Activated CD8-positive, alpha-beta memory T cell treated with anti-CD3 and anti-CD28 coated beads for 48 hours (primary cell): ENCODE data around the gene EEF1A2.

Experiments used
- DNase-seq, 3 experiments: peaks; one replicate each; pipeline ENCODE4 v3.0.0-alpha.2; 2020; ENCODE audit warnings: low read depth in 2 of 3, low spot score in 2 of 3

EEF1A2 gene

DNA sequence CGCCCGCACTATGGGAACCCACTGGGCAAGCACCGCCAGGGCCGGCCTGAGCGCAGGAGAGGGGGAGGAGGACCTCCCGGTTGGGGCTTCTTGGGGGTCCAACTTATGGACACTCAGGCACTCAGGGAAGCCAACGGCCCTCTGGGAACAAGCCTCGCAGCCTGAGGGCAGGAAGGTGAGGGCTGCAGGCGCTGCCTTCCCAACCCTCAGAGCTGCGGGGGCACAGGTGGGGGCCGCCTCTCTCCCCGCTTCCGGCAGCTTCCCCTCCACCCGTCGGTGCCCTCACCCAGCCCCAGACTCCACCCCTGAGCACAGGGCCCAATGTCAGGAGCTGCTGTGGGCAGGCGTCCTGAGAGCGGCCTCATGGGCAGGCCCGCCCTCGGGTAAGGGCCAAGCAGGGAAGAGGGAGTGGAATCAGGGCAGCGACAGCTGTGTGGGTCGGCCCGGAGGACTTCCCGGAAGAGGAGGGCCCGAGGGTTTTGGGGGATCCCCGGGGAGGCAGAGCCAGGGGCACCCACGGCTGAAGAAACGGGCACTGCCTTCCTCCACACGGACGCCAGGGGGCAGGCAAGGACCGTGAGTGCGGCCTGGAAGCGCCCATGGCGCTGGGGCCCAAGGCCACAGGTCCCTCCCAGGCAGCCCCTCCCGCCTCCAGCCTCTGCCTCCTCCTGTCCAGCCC is 38.8 kb upstream of the EEF1A2 start:
- DNase-seq = peak; percentile 90 to 92 (median 91)

DNA sequence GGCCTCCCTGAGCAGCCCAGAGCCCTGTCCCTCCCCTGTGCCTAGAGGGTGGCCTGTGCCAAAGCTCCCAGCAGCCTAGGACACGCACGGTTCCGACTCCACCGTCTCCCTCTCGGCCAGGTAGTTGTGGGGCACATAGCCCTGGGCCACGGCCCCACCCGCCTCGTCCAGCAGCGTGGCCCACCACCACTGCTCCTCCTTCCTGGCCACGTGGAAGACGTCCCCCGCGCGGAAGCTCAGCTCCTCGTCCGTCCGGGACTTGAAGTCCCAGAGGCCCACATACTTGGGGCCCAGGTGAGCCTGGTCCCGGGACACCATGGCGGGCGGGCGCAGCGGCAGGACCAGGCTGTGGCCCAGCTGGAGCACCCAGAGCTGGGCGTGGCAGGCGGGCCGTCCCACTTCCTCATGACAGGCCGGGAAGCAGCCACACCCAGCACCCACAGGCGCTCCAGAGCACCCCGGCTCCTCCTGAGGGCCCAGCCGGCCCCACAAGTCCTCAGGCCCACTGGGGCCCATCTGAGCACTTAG is 38.2 kb upstream of the EEF1A2 start, which contains the start of gene PTK6:
Gene PTK6, minus strand, starts transcription at position 380 of the 528 bp plus-strand sequence. Its CDS starts 62 bp downstream, at position 318.
- no peak for DNase-seq

DNA sequence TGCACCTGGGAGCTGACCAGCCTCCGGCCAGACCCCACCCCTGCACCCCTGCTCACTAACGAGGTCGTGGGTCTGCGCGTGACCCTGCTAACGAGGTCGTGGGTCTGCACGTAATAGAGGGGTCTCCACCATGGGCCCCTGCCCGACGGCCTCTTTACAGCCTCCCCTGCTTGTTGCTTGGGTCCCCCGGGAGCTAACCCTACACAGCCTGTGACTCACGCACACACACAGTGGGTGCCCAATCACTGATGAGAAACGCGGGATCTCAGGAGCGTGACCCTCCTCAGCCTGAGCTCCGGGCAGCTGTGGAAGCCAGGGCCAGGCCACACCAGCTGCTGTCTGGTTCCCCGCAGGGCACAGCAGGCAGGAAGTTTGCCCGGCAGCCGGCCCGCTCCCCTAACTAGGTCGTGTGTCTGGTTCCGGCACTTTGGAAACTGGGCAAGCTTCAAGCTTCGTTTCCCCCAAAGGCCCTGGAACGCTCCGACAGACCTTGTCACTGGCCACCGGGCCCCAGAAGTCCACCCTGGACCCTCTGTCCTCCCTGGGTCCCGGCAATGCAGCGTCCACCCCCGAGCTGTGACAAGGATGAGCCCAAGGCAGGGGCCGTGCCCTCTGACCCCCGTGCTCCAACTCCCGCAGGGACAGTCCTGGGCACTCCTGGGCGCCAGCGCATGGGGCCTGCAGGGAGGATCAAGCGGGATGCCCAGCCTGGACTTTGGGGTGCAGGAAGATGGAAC is 37.5 kb upstream of the EEF1A2 start:
- no peak for DNase-seq

DNA sequence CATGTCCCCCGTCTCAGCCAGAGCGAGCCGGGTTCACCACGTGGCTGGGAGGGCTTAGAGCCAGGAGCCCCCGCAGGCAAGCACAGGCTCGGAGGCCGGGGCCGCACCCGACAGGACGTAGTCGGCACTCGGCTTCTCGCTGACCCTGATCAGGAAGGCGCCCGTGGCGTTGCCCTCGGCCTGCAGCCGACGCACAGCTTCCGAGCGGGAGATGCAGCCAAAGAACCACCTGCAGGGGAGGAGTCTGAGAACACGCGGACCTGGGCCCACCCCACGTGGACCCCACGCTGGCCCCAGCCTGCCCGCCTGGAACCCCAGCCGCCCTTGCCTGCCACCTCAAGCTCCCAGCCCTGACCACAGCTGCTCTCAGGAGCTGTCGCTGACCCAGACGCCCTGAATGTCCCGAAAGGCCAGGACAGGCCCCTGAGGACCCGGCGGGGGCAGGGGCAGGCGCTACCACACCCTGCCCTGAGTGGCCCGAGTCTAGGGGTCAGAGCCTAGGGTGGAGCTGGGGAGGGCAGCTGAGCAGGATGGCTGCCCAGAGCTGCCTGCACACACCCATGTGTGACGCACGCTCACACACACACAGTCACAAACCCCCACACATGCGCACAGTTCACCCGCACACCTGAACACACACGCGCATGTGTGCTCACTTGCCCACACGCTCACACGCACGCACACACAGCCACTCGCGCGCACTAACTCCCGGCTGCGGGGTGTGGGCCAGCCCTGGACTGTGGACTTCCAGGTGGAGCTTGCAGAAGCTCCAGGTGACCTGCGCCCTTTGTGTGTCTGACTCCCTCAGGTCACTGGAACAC is 36.2 kb upstream of the EEF1A2 start:
- no peak for DNase-seq

DNA sequence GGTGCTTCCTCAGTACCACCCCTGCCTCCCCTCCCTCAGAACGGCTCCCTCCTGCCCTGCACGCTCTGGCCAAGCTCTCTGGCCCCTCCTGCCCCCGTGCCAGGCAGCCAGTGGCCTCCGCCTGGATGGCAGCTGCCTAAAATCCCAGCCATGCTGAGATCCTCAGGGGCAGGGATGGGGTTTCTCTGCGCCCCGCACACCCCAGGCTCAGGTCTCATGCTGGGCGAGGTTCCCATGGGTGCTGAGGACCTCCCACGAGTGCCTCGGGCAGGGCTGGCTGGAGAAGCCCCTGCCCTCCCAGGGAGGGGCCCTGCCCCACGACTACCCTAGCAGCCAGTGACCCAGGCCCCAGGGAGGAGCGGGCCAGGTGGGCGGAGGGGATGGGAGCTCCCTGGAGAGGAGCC is 35.5 kb upstream of the EEF1A2 start:
- no peak for DNase-seq

DNA sequence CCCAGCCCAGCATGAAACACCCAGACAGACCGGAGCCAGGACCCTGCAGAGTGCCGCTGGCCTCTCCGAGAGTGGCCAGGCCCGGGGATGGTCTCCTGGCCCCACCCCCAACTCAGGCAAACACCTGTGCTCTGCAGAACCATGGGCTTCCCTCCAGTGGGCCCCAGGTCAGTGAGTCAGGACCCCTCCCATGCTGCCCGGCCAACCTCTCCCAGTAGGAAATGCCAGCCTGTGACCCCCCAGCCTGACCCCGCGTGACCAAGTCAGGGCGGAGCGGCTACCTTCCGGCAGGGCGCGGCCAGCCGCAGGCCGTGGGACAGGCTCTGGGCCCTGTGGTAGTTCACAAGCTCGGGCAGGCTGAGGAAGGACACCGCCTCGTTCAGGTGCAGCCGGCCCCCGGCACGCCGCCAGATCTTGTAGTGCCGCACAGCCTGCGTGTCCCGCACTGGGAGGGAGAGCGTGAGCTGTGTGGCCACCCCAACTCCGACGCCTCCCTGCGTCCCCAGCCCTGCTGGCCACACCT is 35.0 kb upstream of the EEF1A2 start:
- no peak for DNase-seq

DNA sequence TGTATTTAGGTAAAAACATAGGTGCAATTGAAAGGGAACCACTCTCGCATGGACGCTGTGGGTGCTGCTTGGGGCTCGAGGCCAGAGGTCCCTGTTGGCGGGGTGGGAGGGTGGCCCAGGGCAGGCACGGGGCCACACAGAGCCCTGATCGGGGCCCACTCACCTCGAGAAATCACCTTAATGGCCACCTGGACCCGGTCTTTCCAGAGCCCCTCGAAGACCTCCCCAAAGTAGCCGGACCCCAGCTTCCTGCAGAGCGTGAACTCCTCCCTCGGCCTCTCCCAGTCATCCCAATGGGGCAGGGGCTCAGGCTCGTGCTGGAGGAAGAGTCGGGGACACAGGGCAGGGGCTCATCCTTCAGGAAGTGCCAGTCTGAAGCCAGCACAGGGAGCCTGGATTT is 34.5 kb upstream of the EEF1A2 start:
- DNase-seq = no peak

DNA sequence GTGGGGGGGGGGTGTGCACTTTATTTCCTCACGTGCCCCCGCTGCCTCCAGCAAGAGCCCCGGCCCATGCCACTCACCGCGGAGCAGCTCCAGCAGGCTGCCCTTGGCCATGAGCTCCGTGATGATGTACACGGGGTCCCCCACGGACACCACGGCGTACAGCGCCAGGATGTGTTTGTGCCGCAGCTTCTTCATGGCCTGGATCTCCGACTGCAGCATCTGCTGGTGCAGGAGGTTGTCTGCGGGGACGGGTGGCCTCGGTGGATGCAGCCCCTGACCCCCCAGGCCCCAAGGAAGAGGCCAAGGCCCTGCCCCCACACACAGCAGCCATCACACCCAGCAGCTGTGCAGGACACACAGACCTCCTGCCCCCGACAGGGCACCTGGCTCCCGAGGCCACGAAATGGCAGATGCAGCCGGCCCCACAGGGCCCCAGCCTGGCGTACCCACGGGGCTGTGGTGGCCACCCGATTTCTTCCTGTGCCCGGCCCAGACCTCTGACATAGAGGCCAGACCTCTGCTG is 33.6 kb upstream of the EEF1A2 start:
- DNase-seq = no peak

DNA sequence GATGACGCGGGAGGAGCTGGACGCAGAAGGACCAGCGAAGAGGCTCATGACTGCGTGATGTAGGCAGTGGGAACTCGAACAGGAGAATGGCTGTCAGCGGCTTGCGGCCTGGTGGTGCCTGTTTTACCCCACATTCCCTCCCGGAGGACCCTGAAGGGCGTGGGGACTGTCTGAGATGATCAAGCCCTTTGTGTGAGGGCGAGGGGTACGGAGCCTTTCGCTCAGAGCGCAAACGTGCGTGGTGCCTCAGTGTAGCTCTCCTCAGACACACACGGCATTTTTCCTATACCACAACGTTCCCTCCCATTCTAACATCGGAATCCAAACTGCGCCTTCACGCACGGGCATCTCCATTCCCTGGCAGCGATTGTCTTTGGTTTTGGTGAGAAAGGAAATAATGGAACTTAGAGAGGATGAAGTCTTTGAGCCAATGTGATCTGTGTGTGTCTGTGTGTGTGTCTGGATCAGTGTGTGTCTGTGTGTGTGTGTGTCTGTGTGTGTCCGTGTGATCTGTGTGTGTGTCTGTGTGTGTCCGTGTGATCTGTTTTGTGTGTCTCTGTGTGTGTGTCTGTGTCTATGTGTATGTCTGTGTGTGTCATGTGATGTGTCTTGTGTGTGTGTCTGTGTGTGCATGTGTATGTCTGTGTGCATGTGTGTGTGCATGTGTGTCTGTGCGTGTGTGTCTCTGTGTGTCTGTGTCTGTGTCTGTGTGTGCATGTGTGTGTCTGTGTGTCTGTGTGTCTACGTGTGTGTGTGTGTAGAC is 33.0 kb upstream of the EEF1A2 start:
- no peak for DNase-seq

DNA sequence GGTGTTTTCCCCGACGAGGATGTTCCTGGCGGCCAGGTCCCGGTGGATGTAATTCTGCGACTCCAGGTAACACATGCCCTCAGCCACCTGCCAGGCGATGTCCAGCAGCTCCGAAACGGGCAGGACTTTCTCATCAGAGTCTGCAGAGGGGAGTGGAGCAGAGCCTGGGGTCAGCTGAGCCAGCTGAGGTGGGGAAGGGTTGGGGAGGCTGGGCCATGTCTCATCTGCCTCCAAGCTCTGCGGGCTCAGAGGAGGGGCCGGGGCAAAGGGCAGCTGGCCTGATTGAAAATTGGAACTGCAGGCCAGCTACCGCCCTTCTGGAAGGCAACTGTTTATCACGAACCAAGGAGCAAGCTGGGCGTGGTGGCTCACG is 31.9 kb upstream of the EEF1A2 start:
- no peak for DNase-seq

DNA sequence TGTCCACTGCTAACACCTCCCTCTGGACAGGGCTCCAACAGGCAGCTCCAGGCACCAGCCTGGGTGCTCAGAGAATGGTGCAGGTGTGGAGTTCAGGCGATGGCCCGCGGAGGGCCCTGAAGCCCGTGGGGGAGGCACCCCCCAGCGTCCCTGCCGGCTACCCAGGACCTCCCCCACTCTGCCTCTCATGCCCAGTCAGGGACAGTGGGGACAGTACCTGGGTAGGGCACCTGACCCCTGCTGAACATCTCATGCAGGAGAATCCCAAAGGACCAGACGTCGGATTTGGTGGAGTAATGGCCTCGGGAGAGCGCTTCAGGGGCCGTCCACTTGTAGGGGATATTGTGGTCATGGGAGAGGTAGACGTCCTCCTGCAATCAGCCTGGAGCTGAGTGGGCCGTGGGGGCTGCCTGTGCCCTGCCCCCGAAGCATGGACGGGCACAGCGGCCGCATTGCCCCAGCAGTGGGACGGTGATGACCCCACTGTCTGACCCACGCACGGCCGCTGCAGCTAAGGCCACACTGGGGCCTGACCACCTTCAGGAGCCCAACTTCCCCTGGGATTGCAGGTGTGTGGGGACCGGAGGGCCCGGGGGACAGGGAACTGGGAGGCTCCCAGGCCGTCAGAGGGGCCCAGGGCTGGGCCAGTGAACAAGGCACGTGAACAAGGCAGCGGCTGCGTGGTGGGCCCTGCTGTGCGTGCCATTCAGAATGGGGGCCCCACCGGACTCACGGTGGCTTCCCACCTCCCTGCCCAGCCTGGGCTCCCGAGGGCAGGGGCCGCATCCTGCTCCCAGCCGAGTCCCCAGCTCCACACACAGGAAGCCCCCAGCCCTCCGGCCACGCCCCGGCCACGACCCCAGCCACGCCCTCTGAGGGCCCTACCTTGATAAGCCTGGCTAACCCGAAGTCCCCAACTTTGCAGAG is 31.2 kb upstream of the EEF1A2 start:
- no peak for DNase-seq

DNA sequence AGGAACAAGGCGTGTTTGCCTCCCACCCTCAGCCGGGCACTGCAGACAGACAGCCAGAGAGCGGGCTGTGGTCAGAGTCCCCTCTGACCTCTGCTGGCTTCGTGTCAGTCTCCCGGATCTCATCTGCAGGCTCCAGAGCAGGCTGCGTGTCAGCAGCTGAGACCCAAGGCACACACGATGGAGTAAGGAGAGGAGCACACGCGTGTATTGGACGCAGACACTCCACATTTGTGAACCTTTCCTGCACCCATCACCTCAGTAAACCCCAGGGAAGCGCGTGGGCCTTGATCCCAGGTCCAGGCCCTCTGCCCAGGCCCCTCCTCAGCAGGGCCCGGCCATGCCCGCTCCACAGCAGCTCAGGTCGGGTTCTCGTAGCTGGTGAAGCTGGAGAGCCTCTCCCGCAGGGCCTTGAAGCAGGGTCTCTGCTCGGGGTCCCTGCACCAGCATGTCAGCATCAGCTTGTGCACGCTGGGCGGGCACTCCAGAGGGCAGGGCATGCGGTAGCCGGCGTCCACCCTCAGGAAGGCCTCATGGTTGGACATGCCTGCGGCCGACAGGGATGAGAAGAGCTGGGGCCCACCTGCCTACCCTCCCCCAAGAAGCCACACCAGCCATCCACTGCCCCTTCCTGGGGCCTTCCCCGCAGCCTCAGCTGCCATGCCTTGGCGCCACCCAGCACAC is 30.4 kb upstream of the EEF1A2 start:
- no peak for DNase-seq

DNA sequence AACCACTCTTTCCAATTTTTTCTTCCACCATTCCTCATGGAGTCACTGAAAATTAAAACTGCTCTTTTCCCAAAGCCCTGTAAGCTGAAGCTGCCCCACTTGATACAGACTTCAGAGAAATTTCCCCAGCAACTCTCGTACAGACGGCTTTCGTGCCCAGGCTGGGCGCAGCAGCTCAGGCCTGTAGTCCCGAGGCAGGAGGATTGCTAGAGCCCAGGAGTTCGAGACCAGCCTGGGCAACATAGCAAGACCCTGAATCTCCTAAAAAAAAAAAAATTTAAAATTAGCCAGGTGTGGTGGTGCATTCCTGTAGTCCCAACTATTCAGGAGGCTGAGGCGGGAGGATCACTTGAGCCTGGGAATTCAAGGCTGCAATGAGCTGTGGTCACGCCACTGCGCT is 28.3 kb upstream of the EEF1A2 start:
- DNase-seq = no peak

DNA sequence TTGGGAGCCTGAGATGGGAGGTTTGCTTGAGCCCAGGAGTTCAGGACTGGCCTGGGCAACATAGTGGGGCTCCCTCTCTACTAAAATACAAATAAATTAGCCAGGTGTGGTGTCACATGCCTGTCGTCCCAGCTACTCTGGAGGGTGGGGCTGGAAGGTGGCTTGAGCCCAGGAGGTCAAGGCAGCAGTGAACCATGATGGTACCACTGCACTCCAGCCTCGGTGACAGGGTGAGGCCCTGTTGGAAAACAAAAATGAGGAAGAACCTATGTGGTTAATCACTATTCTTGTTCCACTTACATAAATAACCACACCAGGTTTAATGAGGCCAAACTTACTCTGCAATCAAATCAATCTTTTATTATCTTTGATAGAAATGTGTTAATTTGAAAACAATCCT is 27.1 kb upstream of the EEF1A2 start:
- DNase-seq = no peak

DNA sequence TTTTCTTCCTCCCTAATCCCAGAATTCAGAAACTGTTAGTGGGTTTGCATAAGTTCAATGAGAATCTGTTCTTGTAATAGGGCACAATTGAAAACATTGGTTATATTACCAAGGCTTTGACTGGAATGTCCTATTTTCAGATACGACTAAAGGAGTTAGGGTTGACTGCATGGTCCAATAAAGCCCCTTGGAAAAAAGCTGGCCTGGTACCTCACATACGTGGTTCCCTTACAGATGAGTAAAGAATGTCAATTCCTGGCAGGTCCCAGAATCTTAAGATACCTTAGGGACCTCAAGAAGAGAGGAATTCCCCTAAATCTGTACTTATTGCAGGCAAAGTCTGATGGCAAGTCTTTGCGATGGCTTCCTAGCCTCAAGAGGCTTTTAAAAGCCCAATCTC is 26.3 kb upstream of the EEF1A2 start:
- no peak for DNase-seq

DNA sequence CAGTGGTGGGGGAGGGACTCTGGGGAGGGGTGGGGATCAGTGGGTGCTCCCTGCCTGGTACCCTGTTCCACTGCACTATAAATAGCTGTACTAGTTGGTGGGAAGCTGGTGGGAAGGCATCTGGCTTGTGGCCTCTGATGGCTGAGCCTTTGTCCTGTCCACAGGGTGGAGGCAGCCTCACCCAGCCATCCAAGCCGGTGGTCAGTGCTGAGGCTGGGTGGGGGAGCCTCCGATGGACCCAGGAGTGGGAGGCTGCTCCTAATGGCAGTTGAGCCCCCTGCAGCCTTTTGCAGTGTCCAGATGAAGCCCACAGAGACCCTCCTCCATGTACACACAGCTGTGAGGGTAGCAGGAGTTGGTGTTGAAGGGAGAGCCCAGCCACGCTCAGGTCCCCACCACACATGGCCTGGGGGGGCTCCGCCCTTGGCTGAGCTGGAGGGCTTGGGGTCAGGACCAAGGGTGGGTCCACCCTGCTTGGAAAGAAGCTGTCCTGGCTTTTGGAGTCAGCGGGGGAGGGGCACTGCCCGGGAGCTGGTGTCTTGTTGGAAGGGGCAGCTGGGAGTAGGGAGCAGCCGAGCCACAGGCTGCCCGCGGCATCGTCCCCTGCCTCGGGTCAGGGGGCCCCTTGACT is 24.2 kb upstream of the EEF1A2 start:
- no peak for DNase-seq

DNA sequence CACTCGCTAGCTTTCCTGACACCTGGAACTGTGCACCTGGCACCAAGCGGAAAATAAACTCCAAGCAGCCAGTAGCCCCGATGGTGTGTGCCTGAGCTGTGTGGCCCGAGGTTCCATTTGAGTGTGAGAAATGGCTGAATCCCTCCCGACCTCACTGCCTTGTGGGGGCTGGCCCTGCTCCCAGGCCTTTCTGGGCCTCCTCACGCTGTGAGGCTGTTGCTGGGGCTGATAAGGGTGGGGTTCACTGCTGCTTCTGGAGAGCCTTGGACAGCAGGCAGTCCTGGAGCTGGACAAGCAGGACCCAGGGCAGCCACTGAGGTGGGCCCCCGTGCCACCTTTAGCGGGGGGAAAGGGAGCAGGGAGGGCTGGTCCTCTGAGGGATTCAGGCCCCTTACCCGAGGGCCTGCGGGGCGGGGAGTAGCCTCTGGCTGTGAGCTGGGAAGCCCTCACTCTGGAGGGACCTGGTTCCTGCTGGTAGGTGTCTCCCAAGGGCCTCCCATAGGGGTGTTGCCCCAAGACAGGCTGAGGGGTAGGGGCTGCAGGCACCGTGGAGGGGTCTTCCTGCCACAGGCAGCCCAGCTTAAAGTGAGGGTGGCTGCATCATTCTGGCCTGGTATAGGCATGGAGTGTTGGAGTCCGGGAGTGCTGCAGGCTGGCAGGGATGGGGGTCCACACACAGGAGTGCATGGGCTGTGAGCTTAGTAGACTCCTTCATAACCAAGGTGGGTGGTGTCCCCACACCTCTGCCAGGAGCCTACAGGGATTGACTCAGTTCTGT is 23.4 kb upstream of the EEF1A2 start:
- DNase-seq = no peak

DNA sequence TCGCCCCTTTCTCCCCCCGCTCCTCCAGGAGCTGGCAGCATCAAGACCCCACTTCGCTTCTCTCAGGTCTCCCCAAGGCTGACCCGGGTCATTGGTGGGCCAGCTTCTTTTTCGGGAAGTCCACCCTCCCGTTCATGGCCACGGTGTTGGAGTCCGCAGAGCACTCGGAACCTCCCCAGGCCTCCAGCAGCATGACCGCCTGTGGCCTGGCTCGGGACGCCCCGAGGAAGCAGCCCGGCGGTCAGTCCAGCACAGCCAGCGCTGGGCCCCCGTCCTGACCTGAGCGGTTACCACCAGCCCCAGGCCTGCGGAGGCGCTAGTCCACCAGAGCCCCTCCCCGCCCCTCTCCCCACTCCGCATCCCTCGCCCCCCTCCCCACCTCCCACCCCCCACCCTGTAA is 22.7 kb upstream of the EEF1A2 start:
- DNase-seq = no peak
